WTC11 (cell line): ENCODE results near the gene RGS21. TPM values are rescaled to one million over a fixed set of nuclear protein-coding genes. Genes with fewer than 3 reads are reported as not detected.

Experiments
- ATAC-seq: fragments of 200-7000 bp; cut with Tn5 transposase; 2 replicates; pipeline ENCODE4 v1.10.0; 2021; ENCODE audit warnings: mild to moderate bottlenecking, moderate library complexity
- Bru-seq: library from RNA; stranded (reverse); fragments of 400-500 nt; gene quantifications from one replicate; lab custom pipeline; 2021; lab: Mats Ljungman, UMichigan
- CTCF ChIA-PET: fragments of 300-600 bp; sonication (Branson Sonifier 250); formaldehyde crosslinking; loops from one replicate; lab custom pipeline; 2021; ENCODE audit warnings: antibody characterized with exemption; lab: Charles Lee
- POLR2A ChIA-PET: fragments of 350-600 bp; sonication (Branson Sonifier 250); formaldehyde crosslinking; loops from one replicate; lab custom pipeline; 2021; ENCODE audit warnings: antibody characterized with exemption; lab: Charles Lee
- DNase-seq: peaks from one replicate; pipeline ENCODE4 v3.0.0; 2021; ENCODE audit warnings: low spot score
- H3K27ac Mint-ChIP-seq: 2 replicates; pipeline ENCODE4 v1.8.0; 2021; ENCODE audit warnings: mixed read lengths
- H3K27me3 Mint-ChIP-seq: 2 replicates; pipeline ENCODE4 v1.8.0; 2021; ENCODE audit warnings: low read depth, mild to moderate bottlenecking, moderate library complexity, mixed read lengths
- H3K36me3 Mint-ChIP-seq: 2 replicates; pipeline ENCODE4 v1.8.0; 2021; ENCODE audit warnings: mixed read lengths
- H3K4me1 Mint-ChIP-seq: 2 replicates; pipeline ENCODE4 v1.8.0; 2022; ENCODE audit warnings: mixed read lengths
- H3K4me3 Mint-ChIP-seq: 2 replicates; pipeline ENCODE4 v1.8.0; 2021; ENCODE audit warnings: mild to moderate bottlenecking, moderate library complexity, mixed read lengths
- H3K9me3 Mint-ChIP-seq: 2 replicates; pipeline ENCODE4 v1.8.0; 2021; ENCODE audit warnings: mixed read lengths
- AFF4 ChIP-seq: sonication (generic); formaldehyde crosslinking; IDR thresholded peaks from 2 replicates; pipeline ENCODE4 v1.8.1; 2023; ENCODE audit warnings: mild to moderate bottlenecking, missing genetic modification reagents, borderline replicate concordance
- ARID4B ChIP-seq: sonication (generic); formaldehyde crosslinking; IDR thresholded peaks from 2 replicates; pipeline ENCODE4 v1.8.0; 2023; ENCODE audit warnings: missing genetic modification reagents, mild to moderate bottlenecking, borderline replicate concordance
- ATF1 ChIP-seq: sonication (generic); formaldehyde crosslinking; IDR thresholded peaks from 2 replicates; pipeline ENCODE4 v1.8.1; 2023; ENCODE audit warnings: mild to moderate bottlenecking, moderate library complexity, missing genetic modification reagents
- ATF6 ChIP-seq: sonication (generic); formaldehyde crosslinking; IDR thresholded peaks from 2 replicates; pipeline ENCODE4 v1.8.1; 2023; ENCODE audit warnings: mild to moderate bottlenecking, missing genetic modification reagents
- CBFB ChIP-seq: sonication (generic); formaldehyde crosslinking; IDR thresholded peaks from 2 replicates; pipeline ENCODE4 v1.8.1; 2022; ENCODE audit warnings: mild to moderate bottlenecking, low read depth, missing genetic modification reagents
- CTCF ChIP-seq: fragments of 200-600 bp; IDR thresholded peaks from 2 replicates; pipeline ENCODE4 v1.8.0; 2022; ENCODE audit warnings: antibody characterized with exemption
- E2F1 ChIP-seq: sonication (generic); formaldehyde crosslinking; IDR thresholded peaks from 2 replicates; pipeline ENCODE4 v1.8.0; 2022; ENCODE audit warnings: mild to moderate bottlenecking, missing genetic modification reagents
- E2F4 ChIP-seq: sonication (generic); formaldehyde crosslinking; IDR thresholded peaks from 2 replicates; pipeline ENCODE4 v1.8.1; 2022; ENCODE audit warnings: low read depth, mild to moderate bottlenecking, moderate library complexity, missing genetic modification reagents, borderline replicate concordance
- GABPB1 ChIP-seq: sonication (generic); formaldehyde crosslinking; IDR thresholded peaks from 2 replicates; pipeline ENCODE4 v1.8.1; 2023; ENCODE audit warnings: mild to moderate bottlenecking, missing genetic modification reagents
- GRHL2 ChIP-seq: fragments of 250-450 bp; sonication (Bioruptor Pico); IDR thresholded peaks from 2 replicates; pipeline ENCODE4 v1.8.0; 2022; ENCODE audit warnings: mild to moderate bottlenecking, moderate library complexity; ENCODE audit not compliant: insufficient replicate concordance, severe bottlenecking
- NR1H2 ChIP-seq: sonication (generic); formaldehyde crosslinking; IDR thresholded peaks from 2 replicates; pipeline ENCODE4 v1.9.0; 2021; ENCODE audit warnings: mild to moderate bottlenecking, moderate library complexity, missing genetic modification reagents
- RORB ChIP-seq: fragments of 250-450 bp; sonication (Bioruptor Pico); IDR thresholded peaks from 2 replicates; pipeline ENCODE4 v1.9.0; 2021; ENCODE audit warnings: mild to moderate bottlenecking
- TCF7 ChIP-seq: sonication (generic); formaldehyde crosslinking; IDR thresholded peaks from 2 replicates; pipeline ENCODE4 v1.8.0; 2022; ENCODE audit warnings: mild to moderate bottlenecking, low read depth, missing genetic modification reagents, moderate library complexity
- USF1 ChIP-seq: sonication (generic); formaldehyde crosslinking; IDR thresholded peaks from 2 replicates; pipeline ENCODE4 v1.8.0; 2022; ENCODE audit warnings: mild to moderate bottlenecking, missing genetic modification reagents
- ZBTB21 ChIP-seq: sonication (generic); formaldehyde crosslinking; IDR thresholded peaks from 2 replicates; pipeline ENCODE4 v1.8.1; 2023; ENCODE audit warnings: mild to moderate bottlenecking, missing genetic modification reagents, borderline replicate concordance
- ZNF219 ChIP-seq: sonication (generic); formaldehyde crosslinking; IDR thresholded peaks from 2 replicates; pipeline ENCODE4 v1.8.0; 2023; ENCODE audit warnings: missing genetic modification reagents, mild to moderate bottlenecking, borderline replicate concordance
- ZNF232 ChIP-seq: sonication (generic); formaldehyde crosslinking; IDR thresholded peaks from 2 replicates; pipeline ENCODE4 v1.8.0; 2022; ENCODE audit warnings: mild to moderate bottlenecking, missing genetic modification reagents
- ZNF317 ChIP-seq: sonication (generic); formaldehyde crosslinking; IDR thresholded peaks from 2 replicates; pipeline ENCODE4 v1.8.1; 2023; ENCODE audit warnings: low read depth, mild to moderate bottlenecking, moderate library complexity, missing genetic modification reagents, borderline replicate concordance
- ZNF416 ChIP-seq: fragments of 250-450 bp; sonication (Bioruptor Pico); IDR thresholded peaks from 2 replicates; pipeline ENCODE4 v1.9.0; 2021; ENCODE audit warnings: mild to moderate bottlenecking, inconsistent platforms
- ZSCAN18 ChIP-seq: fragments of 250-450 bp; sonication (Bioruptor Pico); IDR thresholded peaks from 2 replicates; pipeline ENCODE4 v2.1.2; 2022; ENCODE audit warnings: mild to moderate bottlenecking, moderate library complexity
- long read RNA-seq, 3 experiments: library from RNA in 1 of 3; library from capped mRNA in 1 of 3; library from polyadenylated mRNA in 1 of 3; unstranded in 2 of 3; stranded (forward) in 1 of 3; transcript quantifications; one replicate each; pipeline ENCODE4 v2.0.0, GENCODE V29; 2021
- total RNA-seq: library from RNA; stranded (reverse); gene quantifications from 3 replicates; pipeline ENCODE4 v1.2.3, GENCODE V29; 2021

RGS21 gene
- total RNA-seq (not detected in 3 replicates), Bru-seq, nascent RNA (percentile 1 among the genes with signal in this experiment)
- long read RNA-seq, experiment 1: 0 reads
- long read RNA-seq, experiment 2: 0 reads
- long read RNA-seq, experiment 3: 0 reads

- H3K9me3 Mint-ChIP-seq: no peaks in the 10 kb centered on the region
- H3K36me3 Mint-ChIP-seq: no peaks in the 10 kb centered on the region
- no peak within 1 kb of the TSS for H3K27ac Mint-ChIP-seq
- ChIA-PET POLR2A (no interaction called here), CTCF (no interaction called here)
- DNase-seq: no peak
- no peaks in the 10 kb centered on the region for H3K27me3 Mint-ChIP-seq
- TF ChIP-seq RORB (CRISPR knock-in tag) (no peak), ZNF317 (no peak), E2F1 (no peak), NR1H2 (CRISPR knock-in tag) (no peak), GABPB1 (no peak), AFF4 (no peak), ZNF219 (no peak), ZNF416 (CRISPR knock-in tag) (no peak), ARID4B (CRISPR knock-in tag) (no peak), ZNF232 (CRISPR knock-in tag) (no peak), E2F4 (no peak), GRHL2 (CRISPR knock-in tag) (no peak), CBFB (CRISPR knock-in tag) (no peak), TCF7 (CRISPR knock-in tag) (no peak), ATF1 (CRISPR knock-in tag) (no peak), ZBTB21 (no peak), USF1 (CRISPR knock-in tag) (no peak), CTCF (no peak), ATF6 (no peak), ZSCAN18 (CRISPR knock-in tag) (no peak)
- ATAC-seq: no peak
- H3K4me1 Mint-ChIP-seq: peaks cover 12% of the 10 kb centered on the region
- no peak within 1 kb of the TSS for H3K4me3 Mint-ChIP-seq
These were observed at the start of gene RGS21 for GRCh38 chr1:192316942-192317450. Gene RGS21 (plus strand): TSS chr1:192316992. CDS start chr1:192343037, 26,045 bp downstream.
